Thoracic aorta (tissue), 2 donors: ENCODE results near the gene ENO2. TPM values are rescaled to one million over a fixed set of nuclear protein-coding genes. Genes with fewer than 3 reads are reported as not detected.

Experiments
- ATAC-seq: fragments of 150-250 bp; one replicate; pipeline ENCODE4 v1.8.0; 2017; ENCODE audit warnings: low read depth; ENCODE audit not compliant: insufficient number of reproducible peaks, low FRiP score
- DNase-seq: peaks from one replicate; pipeline ENCODE4 v3.0.0-alpha.2; 2020; ENCODE audit warnings: low spot score
- H3K27ac ChIP-seq, 2 donors: fragments of 200-600 bp; sonication (generic); 1 replicate in 1 of 2; 2 replicates in 1 of 2; pipeline ENCODE4 v1.5.1; 2016; ENCODE audit warnings: mild to moderate bottlenecking in 2 of 2, moderate library complexity in 2 of 2
- H3K27me3 ChIP-seq: fragments of 200-600 bp; sonication (generic); replicated peaks from 2 replicates; pipeline ENCODE4 v1.6.0; 2016; ENCODE audit warnings: mild to moderate bottlenecking; ENCODE audit not compliant: insufficient read depth
- H3K36me3 ChIP-seq: fragments of 200-600 bp; sonication (generic); one replicate; pipeline ENCODE4 v1.5.1; 2016
- H3K4me1 ChIP-seq, 2 donors: fragments of 200-600 bp; sonication (generic); 1 replicate in 1 of 2; 2 replicates in 1 of 2; pipeline versions ENCODE4 v1.5.1 to v1.6.0; 2016; ENCODE audit warnings: low read depth in 2 of 2, mild to moderate bottlenecking in 1 of 2; ENCODE audit not compliant: control insufficient read depth in 1 of 2
- H3K4me3 ChIP-seq: fragments of 200-600 bp; sonication (generic); 2 replicates; pipeline ENCODE4 v1.5.1; 2016; ENCODE audit warnings: mild to moderate bottlenecking
- H3K9me3 ChIP-seq: fragments of 200-600 bp; sonication (generic); 2 replicates; pipeline ENCODE4 v1.5.1; 2016
- CTCF ChIP-seq: fragments of 200-600 bp; sonication (generic); IDR thresholded peaks from one replicate; pipeline ENCODE4 v1.5.1; 2019; ENCODE audit warnings: antibody characterized with exemption
- total RNA-seq, 2 donors: library from RNA; depleted of rRNA; stranded (reverse); fragments of >200 nt; gene quantifications; one replicate each; pipeline versions ENCODE4 v1.1.0 to v1.2.3, GENCODE V29; 2016

ENO2 gene
- total RNA-seq, 2 donors from 2014 or later: 53.6 to 57.9 TPM

GRCh38 chr12:6929466-6930452 is 15.4 kb downstream of the ENO2 start:
- peak overlapping the region; percentile 90 to 95 for H3K27ac ChIP-seq
- no peaks in the 10 kb centered on the region for H3K27me3 ChIP-seq
- peaks cover 25 to 71% of the 10 kb centered on the region in 2 donors for H3K4me1 ChIP-seq
- TF ChIP-seq CTCF: no peak
- ATAC-seq: no peak
- no peak for DNase-seq
- peak overlapping the region; percentile 95 for H3K4me3 ChIP-seq
- H3K36me3 ChIP-seq: peaks cover 10% of the 10 kb centered on the region
- H3K9me3 ChIP-seq: no peaks in the 10 kb centered on the region

- no peaks in the 10 kb centered on the region for H3K9me3 ChIP-seq
- peaks cover 23 to 62% of the 10 kb centered on the region in 2 donors for H3K4me1 ChIP-seq
- no peak for ATAC-seq
- peaks cover 23% of the 10 kb centered on the region for H3K36me3 ChIP-seq
- DNase-seq: no peak
- peak overlapping the region in 1 of 2 donors; percentile 4 for H3K27ac ChIP-seq
- H3K27me3 ChIP-seq: no peaks in the 10 kb centered on the region
- no peak for TF ChIP-seq CTCF
- H3K4me3 ChIP-seq: no peak overlapping the region
Observed at GRCh38 chr12:6932766-6933165, 18.4 kb downstream of the ENO2 start.

GRCh38 chr12:6934110-6934509 is 19.7 kb downstream of the ENO2 start:
- Histone ChIP-seq H3K4me1 (peaks cover 28 to 72% of the 10 kb centered on the region in 2 donors), H3K27ac (peak overlapping the region; percentile 4 to 46), H3K4me3 (no peak overlapping the region), H3K36me3 (peaks cover 23% of the 10 kb centered on the region), H3K9me3 (no peaks in the 10 kb centered on the region), H3K27me3 (no peaks in the 10 kb centered on the region)
- ATAC-seq: no peak
- no peak for TF ChIP-seq CTCF
- DNase-seq: no peak

GRCh38 chr12:6935371-6936193 is 21.2 kb downstream of the ENO2 start:
- no peak for TF ChIP-seq CTCF
- Histone ChIP-seq H3K4me3 (no peak overlapping the region), H3K4me1 (peaks cover 21 to 63% of the 10 kb centered on the region in 2 donors), H3K27ac (peak overlapping the region in 1 of 2 donors; percentile 4), H3K36me3 (peaks cover 23% of the 10 kb centered on the region), H3K27me3 (no peaks in the 10 kb centered on the region), H3K9me3 (no peaks in the 10 kb centered on the region)
- DNase-seq (no peak), ATAC-seq (no peak)

- ATAC-seq: no peak
- H3K4me1 ChIP-seq: peaks cover 17 to 56% of the 10 kb centered on the region in 2 donors
- H3K36me3 ChIP-seq: peaks cover 23% of the 10 kb centered on the region
Observed at GRCh38 chr12:6936194-6936635, 21.8 kb downstream of the ENO2 start.

More at GRCh38 chr12:6936194-6936635, 21.8 kb downstream of the ENO2 start:
- Histone ChIP-seq H3K4me3 (no peak overlapping the region), H3K27ac (peak overlapping the region; percentile 76 to 80), H3K27me3 (no peaks in the 10 kb centered on the region), H3K9me3 (no peaks in the 10 kb centered on the region)
- DNase-seq: no peak
- TF ChIP-seq CTCF: no peak
